Measurements from ENCODE around the gene PCSK4. TPM values are rescaled to one million over a fixed set of nuclear protein-coding genes. Genes with fewer than 3 reads are reported as not detected.
"Not testable (repeated sequence)": the region's sequence is repeated elsewhere in the genome, so short reads cannot be mapped to it uniquely, and the experiment has no call there.

The PCSK4 gene
- total RNA-seq (1.6 TPM), polyA plus RNA-seq (2.7 TPM)

DNA sequence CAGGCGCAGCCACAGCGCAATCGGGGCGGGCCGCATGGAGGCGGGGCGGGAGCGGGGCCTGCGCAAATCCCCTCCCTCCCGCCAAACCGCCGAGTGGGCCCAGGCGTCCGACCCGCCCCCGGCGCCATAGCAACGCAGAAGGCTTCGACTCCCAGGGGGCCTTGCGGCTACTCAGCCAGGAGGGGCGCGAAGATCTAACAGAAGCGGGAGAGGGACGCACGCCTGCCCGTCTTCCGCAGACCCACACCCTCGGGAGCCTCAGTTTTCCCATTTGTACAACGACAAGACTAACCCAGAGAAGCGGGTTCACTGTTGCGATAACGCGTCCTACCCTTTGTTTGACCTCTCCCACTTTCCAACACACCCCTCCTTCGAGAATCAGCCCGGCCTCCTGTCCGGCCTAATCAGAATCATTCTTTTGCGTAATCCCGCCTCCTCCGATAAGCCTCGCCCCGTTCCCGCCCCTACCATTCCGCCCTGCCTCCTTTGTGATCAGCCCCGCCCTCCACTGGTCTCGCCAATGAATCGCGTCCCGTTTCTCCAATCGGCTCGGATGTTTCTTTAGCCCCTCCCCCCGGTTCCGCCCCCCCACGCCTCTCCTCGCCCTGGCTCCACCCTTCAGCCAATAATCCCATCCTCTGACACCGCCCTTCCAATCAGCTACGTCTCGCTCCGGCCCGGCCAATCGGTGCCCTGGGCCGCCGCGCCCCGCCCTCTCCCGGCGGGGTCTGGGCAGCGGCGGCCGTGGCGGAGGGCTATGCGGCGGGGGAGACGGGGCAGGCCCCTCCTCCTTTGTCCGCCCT is at the start of gene PCSK4:
TSS of gene PCSK4 (minus strand) at position 40 of the 803 bp plus-strand sequence. CDS start at position 36, 4 bp downstream.
- Histone ChIP-seq H3K36me3 (ENCODE audit: insufficient read depth) (no peaks in the 10 kb centered on the region), H3K27ac (ENCODE audit: low read depth) (peak within 1 kb of the TSS; percentile 14), H3K4me3 (ENCODE audit: low read depth, low read length) (peak within 1 kb of the TSS; percentile 41), H3K4me1 (ENCODE audit: insufficient read depth) (no peaks in the 10 kb centered on the region)
- peak; percentile 98 for DNase-seq (ENCODE audit: extremely low spot score)
- whole genome bisulfite sequencing, result under 1% methylated on average over 74 of the region's 74 CpGs

DNA sequence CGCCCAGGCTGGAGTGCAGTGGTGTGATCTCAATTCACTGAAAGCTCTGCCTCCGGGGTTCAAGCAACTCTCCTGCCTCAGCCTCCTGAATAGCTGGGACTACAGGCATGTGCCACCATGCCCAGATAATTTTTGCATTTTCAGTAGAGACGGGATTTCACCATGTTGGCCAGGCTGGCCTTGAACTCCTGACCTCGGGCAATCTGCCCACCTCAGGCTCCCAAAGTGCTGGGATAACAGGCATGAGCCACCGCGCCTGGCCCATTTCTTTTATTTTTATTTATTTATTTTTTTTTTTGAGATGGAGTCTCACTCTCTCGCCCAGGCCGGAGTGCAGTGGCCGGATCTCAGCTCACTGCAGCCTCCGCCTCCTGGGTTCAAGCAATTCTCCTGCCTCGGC is 49.6 kb upstream of the PCSK4 start:
- not testable (repeated sequence) for H3K27ac ChIP-seq (ENCODE audit: low read depth)

DNA sequence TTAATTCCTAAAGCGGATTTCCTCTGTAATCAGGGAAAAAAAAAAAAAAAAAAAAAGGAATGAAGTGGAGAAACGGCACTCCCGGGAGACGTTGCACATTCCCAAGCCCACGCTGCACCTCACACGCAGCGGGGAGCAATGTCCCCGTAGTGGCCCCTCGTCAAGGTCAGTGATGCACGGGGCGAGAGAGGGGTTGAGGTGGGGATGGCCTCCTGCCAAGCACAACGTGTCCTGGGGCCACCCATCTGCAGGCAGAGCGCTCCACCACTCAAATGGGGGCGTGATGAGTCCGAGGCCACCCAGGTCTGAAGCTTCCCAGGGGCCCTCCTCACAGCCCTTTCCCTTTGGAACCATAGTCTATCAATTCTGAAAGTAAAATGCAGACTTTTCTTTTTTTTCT is 48.8 kb upstream of the PCSK4 start:
- no peak overlapping the region for H3K27ac ChIP-seq (ENCODE audit: low read depth)
- WGBS, result 20% methylated on average over 15 of the region's 15 CpGs
- no peak for DNase-seq (ENCODE audit: extremely low spot score)
- no peaks in the 10 kb centered on the region for H3K36me3 ChIP-seq (ENCODE audit: insufficient read depth)
- H3K4me3 ChIP-seq (ENCODE audit: low read depth, low read length), result no peak overlapping the region
- H3K4me1 ChIP-seq (ENCODE audit: insufficient read depth), result no peaks in the 10 kb centered on the region

More for the DNA sequence above, 49.6 kb upstream of the PCSK4 start:
- WGBS, result 89% methylated on average over 11 of the region's 11 CpGs
- DNase-seq (ENCODE audit: extremely low spot score); H3K36me3 ChIP-seq (ENCODE audit: insufficient read depth); H3K4me3 ChIP-seq (ENCODE audit: low read depth, low read length); H3K4me1 ChIP-seq (ENCODE audit: insufficient read depth): not testable (repeated sequence)

DNA sequence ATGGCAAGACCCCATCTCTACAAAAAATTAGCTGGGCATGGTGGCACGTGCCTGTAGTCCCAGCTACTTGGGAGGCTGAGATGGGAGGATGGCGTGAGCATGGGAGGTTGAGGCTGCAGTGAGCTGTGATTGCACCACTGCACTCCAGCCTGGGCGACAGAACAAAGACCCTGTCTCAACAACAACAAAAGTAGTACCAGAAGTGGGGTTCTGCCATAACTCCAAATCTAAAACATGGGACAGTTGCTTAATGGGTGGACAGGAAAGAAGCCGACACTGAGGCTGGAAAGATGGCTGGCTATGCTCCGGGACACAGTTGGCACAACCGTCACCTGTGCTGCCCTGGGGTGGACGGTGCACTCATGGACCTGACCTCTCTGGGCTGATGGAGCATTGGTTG is 45.5 kb upstream of the PCSK4 start:
- not testable (repeated sequence) for DNase-seq (ENCODE audit: extremely low spot score); H3K4me1 ChIP-seq (ENCODE audit: insufficient read depth); H3K36me3 ChIP-seq (ENCODE audit: insufficient read depth); H3K4me3 ChIP-seq (ENCODE audit: low read depth, low read length); H3K27ac ChIP-seq (ENCODE audit: low read depth)
- whole genome bisulfite sequencing, result 96% methylated on average over 7 of the region's 7 CpGs

DNA sequence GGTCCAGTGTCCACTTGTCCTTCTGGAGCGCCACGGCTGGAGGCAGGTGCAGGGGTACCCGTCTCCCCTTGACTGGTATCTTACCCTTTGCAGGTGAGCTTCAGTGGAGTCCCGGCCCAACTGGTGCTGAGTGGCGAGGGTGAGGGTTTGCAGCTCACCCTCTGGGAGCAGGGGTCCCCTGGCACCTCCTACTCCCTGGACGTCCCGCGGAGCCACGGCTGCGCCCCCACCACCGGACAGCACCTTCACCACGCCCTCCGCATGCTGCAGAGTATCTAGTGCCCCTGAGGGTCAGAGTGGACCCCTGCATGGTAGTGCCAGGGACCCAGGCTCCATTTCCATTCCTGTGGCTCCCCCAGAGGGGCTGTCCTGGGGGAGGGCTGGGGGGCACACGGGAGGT is 44.8 kb upstream of the PCSK4 start:
- H3K36me3 ChIP-seq (ENCODE audit: insufficient read depth), result no peaks in the 10 kb centered on the region
- no peak overlapping the region for H3K27ac ChIP-seq (ENCODE audit: low read depth)
- WGBS, result 89% methylated on average over 14 of the region's 14 CpGs
- no peak for DNase-seq (ENCODE audit: extremely low spot score)
- H3K4me3 ChIP-seq (ENCODE audit: low read depth, low read length), result no peak overlapping the region
- no peaks in the 10 kb centered on the region for H3K4me1 ChIP-seq (ENCODE audit: insufficient read depth)

DNA sequence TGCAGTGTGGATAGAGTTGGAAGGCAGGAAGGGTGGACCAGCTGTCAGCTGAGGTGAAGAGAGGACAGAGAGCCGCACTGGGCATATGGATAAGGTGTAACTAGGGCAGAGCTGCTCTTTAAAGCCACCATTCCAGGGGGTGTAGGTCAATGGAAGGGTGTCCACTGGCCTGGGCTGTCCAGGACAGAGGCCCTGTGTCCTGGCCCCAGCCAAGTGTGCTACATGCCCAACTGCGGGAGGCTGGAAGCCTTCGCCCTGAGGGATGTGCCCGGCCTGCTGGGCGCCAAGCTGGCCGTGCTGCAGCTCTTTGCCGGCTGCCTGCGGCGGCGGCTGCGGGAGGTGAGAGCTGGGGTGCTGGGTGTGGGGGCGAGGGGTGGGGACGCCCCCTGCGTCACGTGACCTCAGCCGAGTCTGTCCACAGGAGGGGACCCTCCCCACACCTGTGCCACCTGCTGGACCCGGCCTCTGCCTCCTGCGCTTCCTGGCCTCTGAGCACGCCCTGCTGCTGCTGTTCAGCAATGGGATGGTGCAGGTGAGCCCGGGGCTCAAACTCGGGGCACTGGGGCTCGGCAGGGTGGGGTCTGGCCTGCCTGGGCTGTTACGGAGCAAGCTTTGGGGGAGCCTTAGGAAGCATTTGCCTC is 43.5 kb upstream of the PCSK4 start:
- no peak for DNase-seq (ENCODE audit: extremely low spot score)
- Histone ChIP-seq H3K36me3 (ENCODE audit: insufficient read depth) (no peaks in the 10 kb centered on the region), H3K4me3 (ENCODE audit: low read depth, low read length) (no peak overlapping the region), H3K4me1 (ENCODE audit: insufficient read depth) (no peaks in the 10 kb centered on the region), H3K27ac (ENCODE audit: low read depth) (no peak overlapping the region)
- 75% methylated on average over 23 of the region's 23 CpGs for WGBS

DNA sequence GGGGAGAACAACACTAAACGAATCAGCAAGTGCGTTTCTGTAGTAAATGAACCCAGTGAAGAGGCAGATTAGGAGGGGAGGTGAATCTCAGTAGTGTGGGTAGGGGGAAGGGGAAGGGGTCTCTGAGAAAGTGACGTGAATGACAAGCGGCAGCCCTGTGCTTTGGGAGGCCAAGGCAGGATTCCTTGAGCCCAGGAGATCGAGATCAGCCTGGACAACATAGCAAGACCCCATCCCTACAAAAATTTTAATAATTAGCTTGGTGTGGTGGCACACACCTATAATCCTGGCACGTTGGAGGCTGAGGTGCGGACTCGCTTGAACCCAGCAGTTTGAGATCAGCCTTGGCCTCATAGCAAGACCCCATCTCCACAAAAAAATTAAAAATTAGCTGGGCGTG is 41.9 kb upstream of the PCSK4 start:
- no peak overlapping the region for H3K4me3 ChIP-seq (ENCODE audit: low read depth, low read length)
- 91% methylated on average over 9 of the region's 9 CpGs for WGBS
- H3K27ac ChIP-seq (ENCODE audit: low read depth), result no peak overlapping the region

DNA sequence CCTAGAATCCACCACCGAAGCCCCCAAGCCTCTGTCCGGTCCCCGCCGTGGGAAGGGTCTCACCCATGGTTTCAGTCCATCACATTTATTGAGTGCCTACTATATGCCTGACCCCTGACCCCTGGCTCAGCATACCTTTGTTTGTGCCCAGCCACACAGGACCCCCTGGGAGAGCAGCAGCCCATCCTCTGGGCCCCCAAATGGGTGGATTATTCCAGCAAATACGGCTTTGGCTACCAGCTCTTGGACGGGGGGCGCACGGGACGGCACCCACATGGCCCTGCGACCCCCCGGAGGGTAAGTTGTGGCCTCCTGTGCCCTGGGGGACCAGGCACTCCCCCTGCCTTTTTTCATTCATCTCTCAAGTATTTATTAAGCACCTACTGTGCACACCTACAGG is 41.4 kb upstream of the PCSK4 start:
- Histone ChIP-seq H3K36me3 (ENCODE audit: insufficient read depth) (no peaks in the 10 kb centered on the region), H3K4me3 (ENCODE audit: low read depth, low read length) (no peak overlapping the region), H3K27ac (ENCODE audit: low read depth) (no peak overlapping the region), H3K4me1 (ENCODE audit: insufficient read depth) (no peaks in the 10 kb centered on the region)
- no peak for DNase-seq (ENCODE audit: extremely low spot score)
- 91% methylated on average over 11 of the region's 11 CpGs for WGBS

More for the DNA sequence above, 41.9 kb upstream of the PCSK4 start:
- Histone ChIP-seq H3K36me3 (ENCODE audit: insufficient read depth) (no peaks in the 10 kb centered on the region), H3K4me1 (ENCODE audit: insufficient read depth) (no peaks in the 10 kb centered on the region)
- no peak for DNase-seq (ENCODE audit: extremely low spot score)

DNA sequence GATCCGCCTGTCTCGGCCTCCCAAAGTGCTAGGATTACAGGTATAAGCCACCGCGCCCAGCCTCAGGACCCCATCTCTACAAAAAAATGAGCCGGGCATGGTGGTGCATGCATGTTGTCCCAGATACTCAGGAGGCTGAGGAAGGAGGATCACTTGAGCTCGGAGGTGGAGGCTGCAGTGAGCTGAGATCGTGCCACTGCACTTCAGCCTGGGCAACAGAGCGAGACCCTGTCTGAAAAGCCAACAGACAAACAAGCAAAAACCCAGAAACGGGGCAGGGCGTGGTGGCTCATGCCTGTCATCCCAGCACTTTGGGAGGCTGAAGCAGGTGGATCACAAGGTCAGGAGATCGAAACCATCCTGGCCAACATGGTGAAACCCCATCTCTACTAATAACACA is 40.7 kb upstream of the PCSK4 start:
- H3K36me3 ChIP-seq (ENCODE audit: insufficient read depth); DNase-seq (ENCODE audit: extremely low spot score); H3K4me3 ChIP-seq (ENCODE audit: low read depth, low read length); H3K4me1 ChIP-seq (ENCODE audit: insufficient read depth); H3K27ac ChIP-seq (ENCODE audit: low read depth): not testable (repeated sequence)
- 93% methylated on average over 11 of the region's 11 CpGs for WGBS

DNA sequence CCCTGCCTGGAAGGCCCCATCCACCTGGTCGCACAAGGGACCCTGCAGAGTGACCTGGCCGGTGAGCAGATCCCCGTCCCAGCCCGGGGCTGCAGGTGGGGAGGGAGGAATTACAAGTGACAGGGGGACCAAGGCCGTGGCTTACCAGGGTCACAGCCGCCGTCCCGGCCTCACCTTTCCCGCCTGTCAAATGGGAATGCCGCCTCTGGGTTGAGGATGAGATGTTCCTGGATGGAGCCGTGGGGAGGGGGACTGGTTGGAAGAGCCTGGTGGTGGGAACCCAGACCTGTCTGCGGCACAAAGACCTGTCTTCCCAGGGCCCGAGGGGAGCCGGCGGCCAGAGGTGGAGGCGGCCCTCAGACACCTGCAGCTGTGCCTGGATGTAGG is 39.3 kb upstream of the PCSK4 start:
- H3K27ac ChIP-seq (ENCODE audit: low read depth), result no peak overlapping the region
- H3K4me3 ChIP-seq (ENCODE audit: low read depth, low read length), result no peak overlapping the region
- H3K4me1 ChIP-seq (ENCODE audit: insufficient read depth), result no peaks in the 10 kb centered on the region
- H3K36me3 ChIP-seq (ENCODE audit: insufficient read depth), result no peaks in the 10 kb centered on the region
- WGBS, result 89% methylated on average over 16 of the region's 16 CpGs
- DNase-seq (ENCODE audit: extremely low spot score), result no peak

DNA sequence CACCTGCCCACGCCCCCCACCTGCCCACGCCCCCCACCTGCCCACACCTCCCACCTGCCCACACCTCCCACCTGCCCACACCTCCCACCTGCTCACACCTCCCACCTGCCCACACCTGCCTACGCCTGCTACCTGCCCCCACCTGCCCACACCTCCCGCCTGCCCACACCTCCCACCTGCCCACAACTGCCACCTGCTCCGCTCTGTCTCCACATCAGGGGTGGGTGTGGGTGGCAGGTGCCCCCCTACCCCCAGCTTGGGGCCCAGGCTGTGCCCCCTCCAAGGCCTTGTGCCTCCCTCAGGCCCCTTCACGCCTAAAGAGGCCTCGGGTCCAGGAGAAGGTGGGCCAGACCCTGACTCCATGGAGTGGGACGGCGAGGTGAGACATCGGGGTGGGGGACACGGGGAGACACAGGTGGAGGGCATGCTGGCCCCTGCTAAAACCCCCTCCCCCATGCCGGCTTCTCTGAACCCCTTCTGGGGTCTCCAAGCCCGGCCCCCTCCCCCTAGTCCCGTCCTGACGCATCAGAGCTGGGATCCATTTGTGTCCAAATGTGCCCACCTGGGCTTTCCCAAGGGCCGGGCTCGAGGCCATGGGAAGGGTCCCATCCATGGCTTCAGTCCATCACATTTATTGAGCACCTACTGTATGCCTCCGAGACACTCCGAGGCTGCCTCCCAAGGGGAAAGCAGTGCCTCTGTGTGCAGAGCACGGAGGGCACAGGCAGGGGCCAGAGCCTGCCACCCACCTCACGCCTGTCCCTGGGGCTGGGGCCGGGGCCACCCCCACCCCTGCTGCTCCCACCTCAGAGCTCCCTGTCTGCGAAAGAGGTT is 38.7 kb upstream of the PCSK4 start:
- DNase-seq (ENCODE audit: extremely low spot score), result no peak
- 81% methylated on average over 22 of the region's 23 CpGs for WGBS
- H3K27ac ChIP-seq (ENCODE audit: low read depth), result no peak overlapping the region

DNA sequence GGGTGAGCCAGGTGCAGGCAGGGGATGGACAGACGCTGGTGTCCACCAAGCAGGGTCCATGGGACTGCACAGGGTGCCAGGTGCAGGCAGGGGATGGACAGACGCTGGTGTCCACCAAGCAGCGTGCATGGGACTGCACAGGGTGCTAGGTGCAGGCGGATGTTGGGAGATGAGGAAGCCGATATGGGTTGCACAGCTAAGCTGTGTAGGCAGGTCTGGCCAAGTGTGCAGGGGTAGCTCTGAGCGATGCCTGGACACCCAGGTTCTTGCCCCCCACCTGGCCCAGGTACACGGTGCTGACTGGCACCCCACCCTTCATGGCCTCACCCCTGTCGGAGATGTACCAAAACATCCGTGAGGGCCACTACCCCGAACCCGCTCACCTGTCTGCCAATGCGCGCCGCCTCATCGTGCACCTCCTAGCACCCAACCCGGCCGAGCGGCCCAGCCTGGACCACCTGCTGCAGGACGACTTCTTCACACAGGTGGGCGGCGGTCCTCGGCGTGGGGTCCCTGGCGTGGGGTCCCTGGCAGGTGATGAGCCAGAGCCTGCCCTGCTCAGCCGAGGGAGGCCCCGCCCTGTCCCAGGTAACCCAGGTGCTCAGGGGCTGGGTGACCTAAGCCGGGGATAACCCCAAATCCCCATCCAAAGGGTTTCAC is 37.6 kb upstream of the PCSK4 start:
- 84% methylated on average over 27 of the region's 27 CpGs for WGBS
- Histone ChIP-seq H3K4me3 (ENCODE audit: low read depth, low read length) (no peak overlapping the region), H3K36me3 (ENCODE audit: insufficient read depth) (no peaks in the 10 kb centered on the region), H3K27ac (ENCODE audit: low read depth) (no peak overlapping the region), H3K4me1 (ENCODE audit: insufficient read depth) (no peaks in the 10 kb centered on the region)
- no peak for DNase-seq (ENCODE audit: extremely low spot score)

More for the DNA sequence above, 38.7 kb upstream of the PCSK4 start:
- no peaks in the 10 kb centered on the region for H3K36me3 ChIP-seq (ENCODE audit: insufficient read depth)
- H3K4me3 ChIP-seq (ENCODE audit: low read depth, low read length), result no peak overlapping the region
- no peaks in the 10 kb centered on the region for H3K4me1 ChIP-seq (ENCODE audit: insufficient read depth)

DNA sequence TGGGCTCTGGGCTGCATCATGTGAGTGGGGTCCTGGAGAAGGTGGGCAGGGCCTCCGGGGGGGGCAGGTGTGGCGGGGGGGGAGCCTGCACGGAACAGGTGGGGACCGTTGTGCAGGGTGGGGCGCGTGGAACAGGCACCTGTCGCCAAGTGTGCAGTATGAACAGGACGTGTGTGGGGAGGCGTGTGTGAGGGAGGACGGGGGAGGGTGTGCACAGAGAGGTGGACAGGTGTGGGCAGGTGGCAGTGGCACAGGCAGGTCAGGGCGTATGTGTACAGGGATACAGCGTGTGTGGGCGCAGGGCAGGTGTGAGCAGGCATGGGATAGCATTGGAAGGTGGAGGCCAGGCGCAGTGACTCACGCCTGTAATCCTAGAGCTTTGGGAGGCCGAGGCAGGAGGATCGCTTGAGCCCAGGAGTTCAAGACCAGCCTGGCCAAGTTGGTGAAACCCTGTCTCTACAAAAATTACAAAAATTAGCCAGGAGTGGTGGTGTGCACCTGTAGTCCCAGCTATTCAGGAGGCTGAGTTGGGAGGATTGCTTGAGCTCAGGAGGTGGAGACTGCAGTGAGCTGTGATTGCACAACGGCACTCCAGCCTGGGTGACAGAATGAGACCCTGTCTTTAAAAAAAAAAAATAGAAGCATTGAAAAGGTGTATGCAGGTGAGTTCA is 37.0 kb upstream of the PCSK4 start:
- H3K36me3 ChIP-seq (ENCODE audit: insufficient read depth), result no peaks in the 10 kb centered on the region
- no peak overlapping the region for H3K27ac ChIP-seq (ENCODE audit: low read depth)
- no peaks in the 10 kb centered on the region for H3K4me1 ChIP-seq (ENCODE audit: insufficient read depth)
- no peak for DNase-seq (ENCODE audit: extremely low spot score)
- no peak overlapping the region for H3K4me3 ChIP-seq (ENCODE audit: low read depth, low read length)
- WGBS, result 80% methylated on average over 18 of the region's 18 CpGs
